HG02678 (cell line): ENCODE results near the gene FLRT1.

Source experiments
- ATAC-seq: cut with Tn5 transposase; IDR thresholded peaks from one replicate; pipeline ENCODE4 v1.9.1; 2021; ENCODE audit warnings: mild to moderate bottlenecking, moderate library complexity; ENCODE audit not compliant: unreplicated experiment

The FLRT1 gene

DNA sequence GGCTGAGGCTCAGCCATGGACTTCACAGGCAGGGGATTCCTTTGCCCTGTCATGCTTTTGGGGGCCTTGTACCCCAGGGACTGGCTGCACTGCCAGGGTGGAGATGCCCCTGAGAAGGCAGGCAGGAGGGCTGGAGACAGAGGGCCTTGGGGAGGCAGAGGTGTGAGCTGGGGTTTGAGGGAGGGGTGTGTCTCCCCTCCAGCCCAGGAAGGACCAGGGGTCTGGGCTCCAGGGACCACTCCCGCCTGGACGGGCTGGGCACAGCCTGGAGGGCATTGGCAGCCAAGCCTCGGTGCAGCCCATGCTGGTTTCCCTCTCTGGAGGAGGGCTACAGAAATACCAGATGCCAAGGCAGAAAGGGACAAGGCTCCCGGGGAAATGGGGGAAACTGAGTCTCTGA is 30.0 kb upstream of the FLRT1 start:
- no peak for ATAC-seq

DNA sequence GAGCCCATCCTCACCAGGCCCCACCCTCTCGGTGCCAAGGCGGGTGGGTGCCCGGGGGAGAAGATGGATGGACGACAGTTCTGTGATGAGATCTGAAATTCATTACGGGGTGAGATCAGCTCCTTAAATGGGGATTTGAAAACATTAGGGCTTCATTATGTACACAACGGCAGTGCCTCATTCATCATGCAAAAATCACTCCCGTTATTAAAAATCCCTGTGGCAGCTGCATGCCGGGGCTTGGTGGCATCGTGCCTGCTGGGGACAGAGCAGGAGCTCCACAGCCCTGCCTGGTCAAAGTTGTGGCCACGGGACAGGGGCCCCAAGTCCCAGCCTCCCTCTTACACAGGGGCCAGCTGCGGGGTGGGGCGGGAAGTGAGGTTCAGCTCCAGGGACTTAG is 29.3 kb upstream of the FLRT1 start:
- ATAC-seq: no peak

- ATAC-seq: no peak
These were observed 28.5 kb upstream of the FLRT1 start for GRCh38 chr11:64007160-64007628.

DNA sequence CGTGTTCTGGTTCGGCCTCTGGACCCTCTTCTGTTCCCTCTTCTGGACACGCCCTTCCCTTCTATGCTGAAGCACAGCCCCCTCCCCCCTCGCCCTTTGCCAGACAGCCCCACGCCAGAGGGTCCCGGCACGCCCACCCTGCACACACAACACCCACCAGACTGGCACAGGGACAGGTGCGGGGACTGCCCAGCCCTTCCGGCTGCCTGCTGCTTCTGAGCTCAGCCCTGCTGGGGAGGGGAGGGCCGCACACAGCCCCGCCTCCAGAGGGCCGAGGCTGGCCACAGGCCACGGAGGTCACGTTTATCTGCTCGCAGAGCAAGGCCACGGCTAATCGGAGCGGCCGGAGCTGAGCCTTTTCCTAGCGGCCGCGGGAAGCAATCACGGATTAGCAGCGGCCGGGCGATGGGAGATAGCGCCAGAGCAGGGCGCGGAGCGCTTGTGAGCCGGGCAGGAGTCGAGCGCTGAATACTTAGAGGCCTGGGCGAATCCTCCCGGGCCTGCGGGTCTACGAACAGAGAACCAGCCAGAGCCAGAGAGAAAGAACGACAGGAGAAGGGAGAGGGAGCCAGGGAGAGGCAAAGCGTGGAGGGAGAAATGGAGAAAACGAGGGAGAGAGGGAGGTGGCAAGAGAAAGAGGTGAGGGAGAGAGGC is 28.0 kb upstream of the FLRT1 start:
- ATAC-seq: no peak

DNA sequence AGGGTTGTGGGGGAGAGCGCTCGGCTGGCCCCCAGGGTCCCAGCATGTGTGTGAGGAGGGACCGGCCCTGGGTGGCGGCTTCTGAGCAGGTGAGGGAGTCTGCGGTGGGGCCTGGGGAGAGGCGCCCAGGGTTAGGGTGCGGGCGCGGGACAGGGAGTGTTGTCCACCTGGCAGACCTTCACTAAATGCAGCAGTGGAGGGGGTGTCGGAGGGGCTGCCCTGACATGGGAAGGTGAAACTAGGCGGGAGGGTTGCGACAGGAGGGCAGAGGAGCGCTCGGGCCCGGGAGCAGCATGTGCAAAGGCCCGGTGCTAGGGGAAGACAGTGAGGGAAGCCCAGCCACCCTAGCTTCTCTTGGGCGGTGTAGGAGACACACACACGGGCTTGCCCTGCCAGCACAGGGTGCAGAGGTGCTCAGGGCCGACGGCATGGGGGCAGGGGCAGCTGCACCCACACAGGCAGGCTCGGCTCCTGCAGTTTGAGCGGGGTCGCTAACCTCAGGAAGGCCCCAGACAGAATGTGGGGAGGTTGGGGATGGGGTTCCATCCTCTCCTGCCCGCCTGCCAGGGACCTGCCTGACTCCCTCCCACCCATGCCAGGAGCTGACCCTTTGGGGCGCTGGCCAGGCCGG is 27.3 kb upstream of the FLRT1 start:
- ATAC-seq: no peak

DNA sequence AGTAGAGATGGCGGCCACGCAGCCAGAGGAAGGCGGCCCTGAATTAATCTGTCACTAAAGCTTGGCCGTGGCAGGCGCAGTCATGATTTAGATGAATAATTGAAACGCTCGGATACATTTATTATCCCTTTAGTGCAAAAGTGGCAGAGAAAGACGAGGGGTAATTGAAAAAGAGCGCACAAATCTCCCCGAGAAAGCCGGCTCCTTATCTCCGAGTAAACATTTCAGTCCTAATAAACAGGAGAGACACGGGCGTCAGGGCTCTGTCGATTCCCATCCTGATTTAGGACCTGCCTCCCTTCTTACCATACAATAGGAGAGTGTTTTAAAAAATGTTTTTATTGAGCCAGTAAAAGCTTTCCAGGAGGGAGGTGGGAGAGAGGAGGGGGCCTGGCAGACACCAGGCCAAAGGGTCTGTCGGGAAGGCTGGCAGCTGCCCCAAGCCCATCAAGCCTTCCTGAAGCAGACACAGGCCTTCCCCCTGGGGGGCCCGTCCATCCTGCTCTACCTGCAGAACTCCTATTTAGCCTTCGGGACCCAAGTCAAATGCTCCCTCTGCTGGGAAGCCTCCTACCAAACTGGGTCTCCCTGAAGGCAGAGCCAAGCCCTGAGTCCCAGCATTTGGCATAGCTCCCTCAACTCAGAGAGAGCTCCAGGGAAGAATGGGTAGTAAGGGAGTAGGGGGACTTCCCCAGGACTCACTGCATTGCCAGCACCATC is 26.7 kb upstream of the FLRT1 start:
- ATAC-seq: no peak

GRCh38 chr11:64009710-64010109 is 26.0 kb upstream of the FLRT1 start:
- ATAC-seq: no peak

DNA sequence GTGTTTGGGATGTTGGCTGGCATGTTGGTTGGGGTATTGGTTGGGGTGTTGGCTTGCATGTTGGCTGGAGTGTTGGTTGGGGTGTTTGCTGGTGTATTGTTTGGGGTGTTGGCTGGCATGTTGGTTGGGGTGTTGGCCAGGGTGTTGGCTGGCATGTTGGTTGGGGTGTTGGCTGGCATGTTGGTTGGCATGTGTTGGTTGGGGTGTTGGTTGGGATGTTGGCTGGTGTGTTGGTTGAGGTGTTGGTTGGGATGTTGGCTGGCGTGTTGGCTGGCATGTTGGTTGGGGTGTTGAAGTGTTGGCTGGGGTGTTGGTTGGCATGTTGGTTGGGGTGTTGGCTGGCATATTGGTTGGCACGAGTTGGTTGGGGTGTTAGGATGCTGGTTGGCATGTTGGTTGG is 24.9 kb upstream of the FLRT1 start:
- no peak for ATAC-seq

DNA sequence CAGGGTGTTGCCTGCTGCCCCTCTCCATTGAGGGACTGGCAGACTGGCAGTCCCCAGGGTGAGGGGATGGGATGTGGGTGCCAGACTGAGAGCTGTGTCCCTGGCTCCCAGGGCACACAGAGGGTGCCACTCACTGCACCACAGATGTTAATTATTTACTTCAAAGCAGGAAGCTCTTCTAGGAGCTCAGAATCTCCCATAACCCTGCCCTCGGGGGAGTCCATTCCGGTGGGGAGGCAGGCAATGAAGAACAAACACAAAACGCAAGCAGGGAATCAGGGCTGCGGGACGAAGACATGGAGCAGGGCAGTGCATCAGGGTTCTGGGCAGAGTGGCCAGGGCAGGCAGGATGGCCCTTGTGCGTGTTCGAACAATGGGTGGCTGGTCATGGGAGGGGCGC is 24.4 kb upstream of the FLRT1 start:
- no peak for ATAC-seq

DNA sequence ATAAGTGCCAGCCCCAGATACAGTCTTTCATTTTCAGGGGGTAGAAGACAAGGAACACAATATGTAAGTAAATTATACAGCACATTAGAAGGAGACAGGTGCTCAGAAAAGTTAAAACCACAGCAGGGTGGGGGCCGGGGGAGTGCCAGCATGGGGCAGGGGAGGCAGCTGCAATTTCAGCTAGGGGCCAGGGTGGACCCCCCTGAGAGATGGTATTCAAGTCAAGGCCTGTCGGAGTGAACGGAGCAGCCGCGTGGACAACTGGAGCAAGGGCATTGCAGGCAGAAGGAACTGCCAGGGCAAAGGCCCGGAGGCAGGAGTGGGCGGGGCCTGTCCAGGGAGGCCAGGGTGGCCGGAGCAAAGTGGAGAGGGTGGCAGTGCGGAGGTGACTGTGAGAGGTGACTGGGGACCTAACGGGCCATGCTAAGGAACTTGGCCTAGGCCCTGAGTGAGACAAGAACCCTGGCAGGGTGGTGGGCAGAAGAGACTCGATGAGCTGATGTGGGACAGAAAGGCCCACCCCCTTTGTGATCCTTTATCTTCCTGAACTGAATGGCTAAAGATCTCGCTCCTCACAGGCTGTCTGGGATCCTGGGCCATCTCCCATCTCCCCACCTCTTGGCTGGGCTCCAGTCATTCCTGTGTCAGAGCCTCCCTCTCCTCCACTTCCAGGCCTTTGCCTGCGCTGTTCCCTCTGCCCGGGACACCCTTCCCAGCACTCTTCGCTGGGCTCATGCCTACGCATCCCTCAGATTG is 22.4 kb upstream of the FLRT1 start:
- ATAC-seq: no peak

DNA sequence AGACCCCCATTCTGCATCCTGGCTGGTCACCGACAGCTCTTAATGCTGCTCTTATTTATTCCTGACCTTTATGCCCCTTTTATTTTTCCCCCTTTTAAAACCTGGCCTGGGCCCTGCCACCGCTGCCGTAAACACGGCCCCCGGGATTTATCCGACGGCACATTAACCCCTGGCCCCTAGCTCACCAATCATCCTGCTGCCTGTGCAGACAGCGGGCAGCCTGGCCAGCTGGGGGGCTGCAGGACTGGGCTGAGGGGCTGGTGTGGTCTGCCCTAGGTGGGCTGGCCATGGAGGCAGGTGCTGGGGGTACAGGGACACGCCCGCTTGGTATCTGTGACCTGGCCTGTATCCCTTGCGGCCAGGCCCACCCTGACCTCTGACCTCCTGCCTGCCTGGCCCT is 21.4 kb upstream of the FLRT1 start:
- no peak for ATAC-seq

DNA sequence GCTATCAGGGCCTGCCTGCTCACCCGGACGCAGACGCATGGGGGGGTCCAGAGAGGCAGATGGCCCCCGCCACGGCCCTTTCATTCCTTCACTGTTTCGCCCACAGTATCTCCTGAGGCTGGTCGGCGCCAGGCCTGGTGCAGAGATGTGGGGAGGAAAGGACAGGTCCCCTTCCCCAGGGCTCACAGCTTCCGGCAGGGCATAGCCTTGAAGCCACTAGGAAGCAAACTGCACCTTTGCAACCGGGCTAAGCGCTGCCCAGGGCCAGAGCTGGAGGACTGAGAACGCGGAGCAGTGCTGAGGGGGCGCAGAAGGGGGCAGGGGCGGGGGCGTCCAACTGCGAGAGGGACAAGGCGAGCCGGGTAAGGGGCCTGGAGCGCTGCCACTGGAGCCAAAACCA is 20.2 kb upstream of the FLRT1 start:
- no peak for ATAC-seq

DNA sequence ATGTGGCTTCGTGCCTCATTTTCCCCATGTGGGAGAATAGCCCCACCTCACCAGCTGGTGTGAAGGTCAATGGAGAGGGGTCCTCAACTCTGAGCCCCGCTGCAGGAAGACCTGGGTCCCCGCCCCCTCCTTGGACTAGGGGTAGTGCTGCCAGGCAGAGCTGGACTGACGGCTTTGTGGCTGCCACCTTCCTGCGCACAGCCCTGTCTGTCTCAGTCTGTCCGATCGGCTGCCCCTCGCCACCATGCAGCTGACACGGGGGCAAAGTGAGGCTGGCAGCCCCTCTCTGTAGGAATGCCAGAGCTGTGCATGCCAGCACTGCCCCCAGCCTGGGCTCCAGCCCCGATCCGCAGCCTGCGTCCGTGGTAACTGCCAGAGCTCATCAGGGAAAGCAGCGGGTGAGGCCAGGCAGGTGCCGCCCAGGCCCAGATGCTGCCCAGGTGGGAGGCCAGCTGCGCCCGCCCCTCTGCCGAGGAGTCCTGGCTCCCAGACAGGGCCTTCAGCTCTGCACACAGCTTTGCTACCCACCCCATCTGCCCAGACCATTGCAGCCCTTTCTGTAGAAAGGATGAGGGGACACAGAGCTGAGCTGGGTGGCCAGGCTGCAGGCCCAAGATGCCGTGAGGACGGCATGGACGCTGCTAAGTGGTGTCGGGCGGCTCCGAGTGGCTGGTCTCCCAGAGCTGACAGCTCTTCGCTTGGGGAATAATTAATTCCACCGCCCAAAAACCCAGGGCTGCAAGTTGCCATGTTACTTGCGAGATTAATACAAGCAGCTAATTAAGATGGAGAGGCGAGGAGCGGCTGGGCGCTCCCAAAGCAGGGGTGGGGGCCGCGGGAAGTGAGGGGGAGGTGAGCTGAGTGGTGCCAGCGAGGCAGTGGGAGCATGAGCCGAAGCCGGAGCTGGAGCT is 19.5 kb upstream of the FLRT1 start:
- ATAC-seq: no peak

DNA sequence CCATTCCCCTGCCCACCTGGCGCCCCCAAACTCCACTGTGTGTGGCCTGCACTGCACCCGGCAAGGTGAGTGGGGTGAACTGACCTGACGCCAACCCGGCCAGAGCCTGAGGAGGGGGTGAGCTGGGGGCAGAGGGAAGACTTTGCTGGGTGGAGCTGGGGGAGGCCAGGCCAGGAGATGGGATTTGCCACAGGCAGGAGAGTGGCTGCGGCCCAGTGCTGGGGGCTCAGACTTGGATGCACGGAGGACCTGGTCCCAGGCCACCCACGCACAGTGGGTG is 17.8 kb upstream of the FLRT1 start:
- no peak for ATAC-seq

DNA sequence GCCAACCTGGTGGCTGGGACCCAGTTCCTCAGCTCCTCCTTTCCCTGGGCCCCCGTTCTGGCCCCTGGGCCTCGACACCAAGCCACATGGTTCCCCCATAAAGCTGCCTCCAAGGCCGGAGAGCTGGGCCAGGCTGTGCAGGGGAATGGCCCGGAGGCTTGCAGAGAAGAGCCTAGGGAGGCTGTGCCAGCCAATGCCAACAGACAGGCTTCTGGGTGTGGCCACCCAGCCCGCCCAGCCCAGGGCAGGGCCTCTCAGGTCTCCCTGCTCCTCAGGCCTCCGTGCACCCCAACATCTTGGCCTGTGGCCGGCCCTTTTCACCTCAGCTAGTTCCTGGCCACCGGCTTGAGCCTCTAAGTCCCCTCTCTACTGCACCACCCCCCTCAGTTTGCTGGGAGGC is 17.4 kb upstream of the FLRT1 start:
- no peak for ATAC-seq

DNA sequence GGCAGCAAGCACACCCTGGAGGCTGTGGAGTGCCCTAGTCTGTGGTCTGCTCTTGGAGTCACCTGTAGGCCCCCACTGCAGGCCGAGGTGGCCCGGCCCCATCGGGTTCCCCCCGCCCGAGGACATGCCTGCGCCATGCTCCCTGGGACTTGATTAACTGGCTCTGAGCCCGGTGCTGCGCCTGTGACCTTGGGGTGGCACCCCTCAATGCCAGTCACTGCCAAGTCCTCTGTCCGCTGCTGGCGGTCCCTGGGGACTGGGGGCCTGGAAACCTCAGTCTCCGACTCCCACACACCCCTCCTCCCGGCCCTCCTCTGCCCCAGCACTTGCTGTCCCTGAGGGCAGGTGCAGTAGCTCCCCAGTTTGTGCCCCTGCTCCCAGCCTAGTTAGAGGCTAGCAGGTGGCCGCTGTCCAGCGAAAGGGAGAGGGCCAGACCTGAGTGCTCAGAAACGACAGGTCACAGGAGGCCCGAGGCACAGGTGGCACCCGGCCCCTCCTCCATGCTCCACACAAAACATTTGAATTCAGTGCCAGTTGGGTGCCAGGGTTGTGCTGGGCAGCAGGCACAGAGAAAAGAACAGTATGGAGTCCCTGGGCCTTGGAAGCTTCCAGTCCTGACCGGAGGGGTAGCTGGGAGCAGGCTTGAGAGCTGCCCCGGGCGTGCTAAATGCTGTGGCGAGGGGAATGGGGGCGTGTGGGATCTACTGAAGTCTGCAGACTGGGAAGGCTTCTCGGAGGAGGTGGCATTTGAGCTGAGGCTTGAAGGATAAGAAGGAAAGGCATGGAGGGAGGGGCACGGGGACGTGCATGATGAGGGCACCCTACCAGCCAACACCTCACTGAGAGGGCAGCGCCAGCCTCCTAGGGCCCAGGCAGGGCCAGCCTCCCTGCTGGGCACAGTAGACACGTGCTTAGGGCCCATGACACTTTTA is 16.4 kb upstream of the FLRT1 start:
- no peak for ATAC-seq

DNA sequence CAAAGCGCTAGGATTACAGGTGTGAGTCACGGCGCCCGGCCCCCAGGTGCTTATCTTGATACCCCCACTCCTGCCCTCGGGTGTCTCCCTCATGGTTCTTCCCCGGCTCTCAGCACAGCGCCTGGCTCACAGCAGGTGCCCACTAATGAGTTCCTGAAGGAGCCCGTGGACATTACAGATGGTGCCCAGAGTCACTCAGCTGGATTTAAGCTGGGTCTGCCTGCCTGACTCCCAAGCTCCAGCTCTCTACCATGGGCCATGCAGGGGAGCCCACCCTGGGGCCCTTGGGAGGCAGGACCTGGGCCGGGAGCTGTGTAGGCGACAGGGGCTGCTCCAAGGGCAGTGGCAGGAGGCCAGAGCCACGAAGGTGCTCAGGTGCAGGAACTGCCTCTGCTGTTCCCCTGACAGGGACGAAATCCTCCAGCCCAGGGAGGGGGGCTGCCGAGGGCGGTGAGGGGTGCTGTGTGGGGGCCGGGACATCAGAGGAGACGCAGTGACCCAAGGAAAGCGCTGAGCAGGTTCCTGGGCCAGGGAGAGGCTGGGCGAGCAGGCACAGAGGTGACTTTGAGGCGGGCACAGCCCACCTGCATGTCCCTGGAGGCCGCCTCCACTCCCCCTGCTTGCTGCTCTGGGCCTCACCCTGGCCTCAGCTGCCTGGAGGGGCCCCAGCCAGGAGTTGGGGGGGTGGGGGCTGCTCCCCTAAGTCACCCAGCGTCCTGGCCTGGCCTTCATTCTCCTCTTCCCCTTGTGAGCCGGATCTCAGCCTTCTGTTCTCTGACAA is 14.6 kb upstream of the FLRT1 start:
- ATAC-seq: no peak

- ATAC-seq: no peak
These were observed 14.0 kb upstream of the FLRT1 start for GRCh38 chr11:64021757-64022093.
